ENCODE results near the gene SDK1.

Gene SDK1

GRCh38 chr7:4072161-4072925 is 771.3 kb downstream of the SDK1 start:
- TF ChIP-seq CTCF (IDR thresholded peaks at IDR 0.05; ENCODE audit: insufficient read depth, low read depth, low read length, missing control alignments): no peak
- H3K4me3 ChIP-seq (ENCODE audit: low read depth, low read length): no peak overlapping the region
- DNase-seq (ENCODE audit: low read depth): no peak

- no peak overlapping the region for H3K4me3 ChIP-seq (ENCODE audit: low read depth, low read length)
- no peak for TF ChIP-seq CTCF (IDR thresholded peaks at IDR 0.05; ENCODE audit: insufficient read depth, low read depth, low read length, missing control alignments)
- no peak for DNase-seq (ENCODE audit: low read depth)
These were observed 772.0 kb downstream of the SDK1 start for GRCh38 chr7:4073052-4073451.

- DNase-seq (ENCODE audit: low read depth): no peak
- TF ChIP-seq CTCF (IDR thresholded peaks at IDR 0.05; ENCODE audit: insufficient read depth, low read depth, low read length, missing control alignments): no peak
- H3K4me3 ChIP-seq (ENCODE audit: low read depth, low read length): no peak overlapping the region
These were observed 772.7 kb downstream of the SDK1 start for GRCh38 chr7:4073750-4074149.

- no peak for TF ChIP-seq CTCF (IDR thresholded peaks at IDR 0.05; ENCODE audit: insufficient read depth, low read depth, low read length, missing control alignments)
- H3K4me3 ChIP-seq (ENCODE audit: low read depth, low read length): no peak overlapping the region
- DNase-seq (ENCODE audit: low read depth): no peak
These were observed 773.4 kb downstream of the SDK1 start for GRCh38 chr7:4074407-4074806.

- no peak for TF ChIP-seq CTCF (IDR thresholded peaks at IDR 0.05; ENCODE audit: insufficient read depth, low read depth, low read length, missing control alignments)
- H3K4me3 ChIP-seq (ENCODE audit: low read depth, low read length): no peak overlapping the region
- DNase-seq (ENCODE audit: low read depth): no peak
These were observed 773.9 kb downstream of the SDK1 start for GRCh38 chr7:4074994-4075393.

- H3K4me3 ChIP-seq (ENCODE audit: low read depth, low read length): no peak overlapping the region
- no peak for TF ChIP-seq CTCF (IDR thresholded peaks at IDR 0.05; ENCODE audit: insufficient read depth, low read depth, low read length, missing control alignments)
- no peak for DNase-seq (ENCODE audit: low read depth)
These were observed 775.7 kb downstream of the SDK1 start for GRCh38 chr7:4076701-4077294.
